D721Med (cell line): ENCODE measurements around the gene CASP1.
"Not testable (repeated sequence)": the region's sequence is repeated elsewhere in the genome, so short reads cannot be mapped to it uniquely, and the experiment has no call there.

Source experiments
- DNase-seq: peaks from one replicate; pipeline ENCODE4 v3.0.0; 2011; ENCODE audit warnings: low spot score; ENCODE audit not compliant: insufficient read length
- FAIRE-seq: peaks from 2 replicates; lab custom pipeline; 2011; peaks lifted over from hg19 to GRCh38; lab: Jason Lieb, UNC
- TF ChIP-seq, protein P1 (sequence below): IDR thresholded peaks from 2 replicates; pipeline ENCODE4 v1.5.1; 2012; ENCODE audit warnings: mild to moderate bottlenecking, control low read depth; ENCODE audit not compliant: insufficient read depth; ENCODE audit errors: missing control alignments

CASP1 gene

DNA sequence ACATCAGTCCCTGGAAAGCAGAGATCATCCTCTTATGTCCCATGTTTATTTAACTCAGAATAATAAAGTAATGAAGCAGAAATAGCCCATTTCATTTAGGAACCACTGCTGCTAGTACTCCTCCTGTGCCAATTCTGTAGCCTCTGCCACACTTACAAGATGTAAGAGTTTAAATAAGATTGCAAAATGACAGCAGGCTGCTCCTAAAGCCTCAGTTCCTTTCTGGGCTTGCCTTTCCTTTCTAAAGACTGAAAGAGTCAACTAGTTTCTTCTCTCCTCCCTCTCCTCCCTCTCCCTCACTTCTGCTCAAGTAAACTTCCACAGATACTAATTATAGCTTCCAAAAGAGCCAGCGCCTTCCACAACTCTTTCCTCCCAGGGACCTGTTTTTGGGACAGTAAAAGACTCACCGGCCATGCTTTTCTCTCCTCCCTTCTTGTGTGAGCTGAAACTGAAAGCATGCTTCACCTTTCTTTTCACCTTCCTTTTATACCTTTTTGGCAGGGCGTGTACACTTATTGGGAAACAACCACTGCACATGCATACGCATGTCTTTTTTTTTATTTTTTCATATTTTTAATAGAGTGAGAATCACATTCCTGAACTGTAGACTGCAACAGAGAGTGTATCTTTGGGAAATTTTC, 36.3 kb upstream of the CASP1 start:
- TF ChIP-seq, protein P1, sequence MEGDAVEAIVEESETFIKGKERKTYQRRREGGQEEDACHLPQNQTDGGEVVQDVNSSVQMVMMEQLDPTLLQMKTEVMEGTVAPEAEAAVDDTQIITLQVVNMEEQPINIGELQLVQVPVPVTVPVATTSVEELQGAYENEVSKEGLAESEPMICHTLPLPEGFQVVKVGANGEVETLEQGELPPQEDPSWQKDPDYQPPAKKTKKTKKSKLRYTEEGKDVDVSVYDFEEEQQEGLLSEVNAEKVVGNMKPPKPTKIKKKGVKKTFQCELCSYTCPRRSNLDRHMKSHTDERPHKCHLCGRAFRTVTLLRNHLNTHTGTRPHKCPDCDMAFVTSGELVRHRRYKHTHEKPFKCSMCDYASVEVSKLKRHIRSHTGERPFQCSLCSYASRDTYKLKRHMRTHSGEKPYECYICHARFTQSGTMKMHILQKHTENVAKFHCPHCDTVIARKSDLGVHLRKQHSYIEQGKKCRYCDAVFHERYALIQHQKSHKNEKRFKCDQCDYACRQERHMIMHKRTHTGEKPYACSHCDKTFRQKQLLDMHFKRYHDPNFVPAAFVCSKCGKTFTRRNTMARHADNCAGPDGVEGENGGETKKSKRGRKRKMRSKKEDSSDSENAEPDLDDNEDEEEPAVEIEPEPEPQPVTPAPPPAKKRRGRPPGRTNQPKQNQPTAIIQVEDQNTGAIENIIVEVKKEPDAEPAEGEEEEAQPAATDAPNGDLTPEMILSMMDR, result no peak
- no peak for DNase-seq
- no peak for FAIRE-seq

DNA sequence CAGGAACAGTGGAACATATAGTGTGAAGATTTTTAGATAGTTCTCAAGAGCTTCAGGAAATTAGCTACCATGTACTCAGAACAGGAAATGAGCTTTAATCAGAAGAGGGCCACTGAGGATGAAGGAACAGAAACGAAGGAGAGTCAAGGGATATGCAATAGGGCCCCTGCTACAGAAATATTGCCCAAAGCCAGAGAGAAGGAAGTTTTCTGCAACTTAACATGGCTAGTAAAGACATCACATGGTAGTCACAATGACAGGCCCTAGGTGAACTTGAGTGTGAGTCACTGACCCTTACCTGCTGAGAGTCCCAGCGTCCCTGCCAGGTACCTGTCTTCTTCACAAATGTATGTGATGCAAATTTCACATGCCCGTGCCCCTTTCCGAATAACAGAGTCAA, 35.4 kb upstream of the CASP1 start:
- DNase-seq (no peak), FAIRE-seq (no peak)
- TF ChIP-seq, protein P1, result no peak

DNA sequence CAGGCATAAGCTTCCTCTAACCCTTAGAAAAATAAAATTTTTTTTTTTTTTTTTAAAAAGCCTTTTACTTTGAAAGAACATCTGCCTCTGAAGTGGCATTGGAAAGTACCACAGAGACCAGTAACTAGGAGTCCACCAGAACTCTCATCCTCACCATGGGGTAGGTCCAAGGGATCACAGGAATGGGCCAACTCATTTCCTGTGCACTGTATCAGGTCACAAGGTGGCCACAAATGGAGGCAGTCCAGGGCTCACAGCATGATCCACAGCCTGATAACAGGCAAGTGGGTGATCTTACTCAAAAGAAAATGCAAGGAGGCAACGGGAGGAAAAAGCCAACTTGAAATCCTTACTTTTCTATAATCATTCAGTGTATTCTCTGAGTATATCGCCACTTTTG, 34.8 kb upstream of the CASP1 start:
- FAIRE-seq, DNase-seq: not testable (repeated sequence)

DNA sequence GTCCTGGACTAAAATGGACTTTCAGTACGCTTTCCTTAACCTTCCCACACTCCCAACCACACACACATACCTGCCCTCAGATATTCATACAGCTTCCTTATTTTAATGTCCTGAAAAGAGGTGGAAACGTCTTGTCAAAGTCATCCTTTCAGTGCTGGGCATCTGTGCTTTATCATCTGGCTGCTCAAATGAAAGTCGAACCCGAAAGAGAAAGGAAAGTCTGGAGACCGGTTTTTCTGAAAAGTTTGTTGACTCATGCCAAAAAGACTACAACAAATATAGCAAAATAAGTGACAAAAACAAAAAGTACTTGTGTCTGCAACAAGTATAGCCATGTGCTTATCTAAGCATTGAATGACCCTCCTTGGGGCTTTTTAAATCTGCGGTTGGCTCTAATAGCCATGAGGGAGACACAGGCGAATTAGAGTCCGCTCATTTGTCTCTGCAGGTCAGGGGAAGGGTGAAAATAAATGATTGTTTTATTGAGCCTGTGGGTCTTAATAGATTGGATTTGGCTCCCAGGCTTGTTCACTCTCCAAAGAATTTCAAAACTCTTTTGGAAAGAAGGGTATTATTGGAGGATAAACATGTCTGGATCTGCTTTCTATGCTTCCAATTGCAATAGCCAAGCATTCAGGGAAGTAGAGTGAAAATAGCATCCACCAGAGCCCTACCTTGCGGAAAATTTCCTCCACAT, 28.4 kb upstream of the CASP1 start:
- FAIRE-seq, DNase-seq: not testable (repeated sequence)

DNA sequence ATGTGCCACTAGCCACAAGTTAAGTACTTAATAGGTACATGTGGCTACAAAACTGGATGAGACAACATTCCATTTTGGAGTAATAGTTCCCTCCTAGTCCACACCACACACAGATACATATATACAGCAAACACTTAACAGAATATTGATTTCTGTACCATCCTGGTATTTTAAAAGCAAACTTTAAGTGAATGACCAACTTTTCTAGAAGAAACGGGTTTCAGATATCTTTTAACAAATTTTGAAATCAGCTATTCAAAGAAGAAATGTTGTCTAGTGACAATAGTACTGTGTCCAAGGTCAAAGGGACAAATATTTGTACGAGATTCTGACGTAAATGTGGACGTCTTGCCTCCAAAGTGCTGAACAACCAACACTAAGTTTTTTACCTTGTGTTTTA, 22.5 kb upstream of the CASP1 start:
- DNase-seq (no peak), FAIRE-seq (no peak)
- TF ChIP-seq, protein P1, result no peak

DNA sequence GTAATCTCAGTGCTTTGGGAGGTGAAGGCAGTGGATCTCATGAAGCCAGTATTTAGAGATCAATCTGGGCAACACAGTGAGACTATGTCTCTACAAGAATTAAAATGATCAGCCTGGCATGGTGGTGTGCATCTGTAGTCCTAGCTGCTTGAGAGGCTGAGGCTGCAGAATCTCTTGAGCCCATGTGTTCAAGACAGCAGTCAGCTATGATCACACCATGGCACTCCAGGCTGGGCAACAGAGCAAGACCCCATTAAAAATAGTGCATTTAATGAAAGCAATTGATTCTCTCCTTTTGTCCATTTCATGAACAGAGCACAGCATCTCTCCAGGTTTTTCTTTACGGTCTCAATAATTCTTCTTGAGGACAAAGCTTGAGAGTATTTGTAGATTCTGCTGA, 21.5 kb upstream of the CASP1 start:
- no peak for DNase-seq
- FAIRE-seq, result no peak
- TF ChIP-seq, protein P1, result no peak

DNA sequence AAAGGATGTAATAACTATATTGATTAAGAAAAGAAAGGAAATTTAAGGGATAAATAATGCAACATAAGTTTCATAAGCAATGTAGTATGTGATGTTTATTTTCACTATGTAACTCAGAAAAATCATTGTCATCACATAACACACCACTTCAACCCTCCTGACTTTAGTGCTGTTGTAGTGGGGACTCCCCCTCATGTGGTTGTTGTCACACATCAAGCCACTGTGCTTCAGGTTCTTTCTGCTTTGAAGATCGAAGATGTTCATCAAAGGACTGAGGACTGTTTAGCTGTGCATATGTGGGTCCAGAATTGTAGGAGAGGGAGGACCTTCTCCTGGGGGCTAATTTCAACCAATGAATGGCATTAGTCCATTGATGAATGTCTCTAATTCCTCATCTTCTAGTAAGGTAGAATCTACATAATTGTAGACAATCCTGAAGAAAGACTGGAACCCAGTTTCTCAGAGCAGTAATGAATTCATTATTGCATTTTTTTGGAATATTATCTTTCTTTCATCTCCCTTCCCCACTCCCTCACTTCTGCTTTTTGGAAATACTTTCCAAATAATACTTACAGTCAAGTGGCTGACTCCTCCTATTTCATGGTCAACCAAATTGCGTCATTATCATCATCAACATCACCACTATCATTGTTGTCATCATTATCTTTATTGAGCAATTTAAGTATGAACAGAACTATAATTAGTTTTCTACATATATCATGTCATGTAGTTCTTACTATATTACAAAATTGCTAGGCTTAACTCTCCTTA, 20.0 kb upstream of the CASP1 start:
- FAIRE-seq (no peak), DNase-seq (no peak)
- TF ChIP-seq, protein P1, result no peak

DNA sequence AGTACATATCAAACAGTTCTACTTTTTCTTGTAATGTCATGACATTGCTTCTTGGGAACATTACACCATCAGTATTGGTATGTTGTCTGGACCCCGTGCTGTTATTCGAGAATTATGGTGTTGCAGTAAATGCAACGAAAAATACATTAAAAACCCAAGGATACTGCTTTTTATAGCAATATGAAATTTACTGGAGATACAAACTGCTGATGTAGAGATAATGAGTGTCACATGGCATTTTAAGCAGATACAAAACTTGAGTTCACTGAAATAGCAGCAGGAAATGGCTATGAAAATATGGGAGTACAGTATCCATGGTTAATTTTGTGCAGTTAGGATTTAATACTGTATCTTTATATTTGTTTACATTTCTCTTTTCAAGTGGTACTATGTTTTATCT, 17.5 kb upstream of the CASP1 start:
- TF ChIP-seq, protein P1, result no peak
- DNase-seq, result no peak
- no peak for FAIRE-seq
